Omental fat pad (tissue), 4 donors: ENCODE results near the gene GUCA1A. TPM values are rescaled to one million over a fixed set of nuclear protein-coding genes. Genes with fewer than 3 reads are reported as not detected.
"Not testable (repeated sequence)": the region's sequence is repeated elsewhere in the genome, so short reads cannot be mapped to it uniquely, and the experiment has no call there.

Experiments
- ATAC-seq: fragments of 150-250 bp; one replicate; pipeline ENCODE4 v1.9.1; 2016; ENCODE audit warnings: mild to moderate bottlenecking, moderate library complexity; ENCODE audit not compliant: low FRiP score
- DNase-seq: peaks from one replicate; pipeline ENCODE4 v3.0.0-alpha.2; 2019; ENCODE audit warnings: low spot score
- total RNA-seq, 4 donors: library from RNA; depleted of rRNA; stranded (reverse); fragments of >200 nt; gene quantifications; one replicate each; pipeline ENCODE4 v1.1.0, GENCODE V29; 2016
- TF ChIP-seq, protein P1 (sequence below), 3 donors: fragments of 450-650 bp; IDR thresholded peaks; one replicate each; pipeline ENCODE4 v1.5.1; 2016 to 2017; ENCODE audit warnings: antibody characterized with exemption in 3 of 3, mild to moderate bottlenecking in 3 of 3, moderate library complexity in 2 of 3

The GUCA1A gene
- total RNA-seq, 4 donors from 2014 or later, result not detected

DNA sequence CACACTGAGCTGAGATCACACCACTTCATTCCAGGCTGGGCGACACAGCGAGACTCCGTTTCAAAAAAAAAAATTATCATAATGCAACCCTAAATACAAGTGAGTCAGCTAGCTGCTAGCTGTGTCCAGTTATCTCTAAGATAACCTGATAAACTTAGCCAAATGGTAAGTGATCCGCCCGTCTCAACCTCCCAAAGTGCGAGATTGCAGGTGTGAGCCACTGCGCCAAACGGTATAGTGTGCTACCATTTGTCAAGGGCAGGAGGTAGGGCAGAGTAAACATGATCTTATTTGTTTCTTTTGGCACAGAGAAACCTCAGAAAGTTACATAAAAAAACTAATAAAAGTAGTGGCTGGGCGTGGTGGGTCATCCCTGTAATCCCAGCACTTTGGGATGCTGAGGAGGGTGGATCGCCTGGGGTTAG lies 26.0 kb upstream of the GUCA1A start:
- DNase-seq (no peak), ATAC-seq (no peak)
- TF ChIP-seq, protein P1, sequence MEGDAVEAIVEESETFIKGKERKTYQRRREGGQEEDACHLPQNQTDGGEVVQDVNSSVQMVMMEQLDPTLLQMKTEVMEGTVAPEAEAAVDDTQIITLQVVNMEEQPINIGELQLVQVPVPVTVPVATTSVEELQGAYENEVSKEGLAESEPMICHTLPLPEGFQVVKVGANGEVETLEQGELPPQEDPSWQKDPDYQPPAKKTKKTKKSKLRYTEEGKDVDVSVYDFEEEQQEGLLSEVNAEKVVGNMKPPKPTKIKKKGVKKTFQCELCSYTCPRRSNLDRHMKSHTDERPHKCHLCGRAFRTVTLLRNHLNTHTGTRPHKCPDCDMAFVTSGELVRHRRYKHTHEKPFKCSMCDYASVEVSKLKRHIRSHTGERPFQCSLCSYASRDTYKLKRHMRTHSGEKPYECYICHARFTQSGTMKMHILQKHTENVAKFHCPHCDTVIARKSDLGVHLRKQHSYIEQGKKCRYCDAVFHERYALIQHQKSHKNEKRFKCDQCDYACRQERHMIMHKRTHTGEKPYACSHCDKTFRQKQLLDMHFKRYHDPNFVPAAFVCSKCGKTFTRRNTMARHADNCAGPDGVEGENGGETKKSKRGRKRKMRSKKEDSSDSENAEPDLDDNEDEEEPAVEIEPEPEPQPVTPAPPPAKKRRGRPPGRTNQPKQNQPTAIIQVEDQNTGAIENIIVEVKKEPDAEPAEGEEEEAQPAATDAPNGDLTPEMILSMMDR (IDR thresholded peaks at IDR 0.05), result no peak

DNA sequence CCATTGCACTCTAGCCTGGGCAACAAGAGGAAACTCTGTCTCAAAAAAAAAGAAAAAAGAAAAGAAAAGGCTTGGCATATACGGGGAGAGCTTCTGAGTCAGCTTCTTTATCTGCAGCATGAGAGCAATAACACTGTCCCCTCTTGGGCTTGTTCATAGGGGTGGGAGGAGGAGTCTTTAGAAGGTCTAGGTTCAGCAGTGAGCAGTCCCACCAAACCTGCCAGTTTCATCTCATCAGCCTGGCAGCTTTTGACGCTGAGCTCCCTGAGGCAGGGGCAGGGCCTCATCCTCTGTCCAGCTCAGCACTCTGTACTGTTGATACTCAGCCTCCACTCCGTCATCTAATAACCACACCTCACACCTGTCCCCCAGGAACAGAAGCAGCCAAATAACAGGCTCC lies 25.1 kb upstream of the GUCA1A start:
- TF ChIP-seq, protein P1 (IDR thresholded peaks at IDR 0.05), result no peak
- DNase-seq, result no peak
- peak; percentile 86 for ATAC-seq

DNA sequence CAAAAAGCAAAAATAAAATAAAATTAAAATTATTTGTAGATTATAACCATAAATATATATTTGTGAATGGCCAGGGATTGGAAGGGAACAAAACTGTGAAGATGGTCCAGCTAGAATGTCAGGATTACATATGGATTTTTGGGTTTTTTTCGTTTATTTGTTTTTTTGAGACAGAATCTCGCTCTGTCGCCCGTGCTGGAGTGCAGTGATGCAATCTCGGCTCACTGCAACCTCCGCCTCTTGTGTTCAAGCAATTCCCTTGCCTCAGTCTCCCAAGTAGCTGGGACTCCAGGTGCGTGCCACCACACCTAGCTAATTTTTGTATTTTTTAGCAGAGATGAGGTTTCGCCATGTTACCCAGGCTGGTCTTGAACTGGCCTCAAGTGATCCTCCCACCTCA lies 22.9 kb upstream of the GUCA1A start:
- ATAC-seq, result no peak
- DNase-seq, result no peak
- TF ChIP-seq, protein P1 (IDR thresholded peaks at IDR 0.05), result no peak

DNA sequence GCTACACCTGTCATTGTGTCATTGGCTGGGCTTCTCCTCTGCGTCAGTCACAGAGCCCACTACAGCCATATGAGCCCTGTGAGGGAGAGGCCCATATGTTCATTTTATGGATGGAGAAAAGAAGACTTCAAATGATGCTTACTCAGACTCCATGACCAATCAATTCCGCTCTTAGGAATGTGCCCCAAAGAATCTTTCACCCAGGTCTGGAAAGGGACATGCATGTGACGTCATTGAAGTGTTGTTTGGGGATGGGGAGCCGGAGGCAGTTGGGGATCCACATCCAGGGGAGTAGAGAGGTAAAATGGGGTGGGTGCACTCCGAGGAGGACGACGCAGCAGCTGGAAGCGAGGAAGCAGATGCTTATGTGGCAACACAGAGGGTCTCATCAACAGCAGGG lies 21.1 kb upstream of the GUCA1A start:
- DNase-seq (no peak), ATAC-seq (no peak)
- TF ChIP-seq, protein P1 (IDR thresholded peaks at IDR 0.05), result no peak

DNA sequence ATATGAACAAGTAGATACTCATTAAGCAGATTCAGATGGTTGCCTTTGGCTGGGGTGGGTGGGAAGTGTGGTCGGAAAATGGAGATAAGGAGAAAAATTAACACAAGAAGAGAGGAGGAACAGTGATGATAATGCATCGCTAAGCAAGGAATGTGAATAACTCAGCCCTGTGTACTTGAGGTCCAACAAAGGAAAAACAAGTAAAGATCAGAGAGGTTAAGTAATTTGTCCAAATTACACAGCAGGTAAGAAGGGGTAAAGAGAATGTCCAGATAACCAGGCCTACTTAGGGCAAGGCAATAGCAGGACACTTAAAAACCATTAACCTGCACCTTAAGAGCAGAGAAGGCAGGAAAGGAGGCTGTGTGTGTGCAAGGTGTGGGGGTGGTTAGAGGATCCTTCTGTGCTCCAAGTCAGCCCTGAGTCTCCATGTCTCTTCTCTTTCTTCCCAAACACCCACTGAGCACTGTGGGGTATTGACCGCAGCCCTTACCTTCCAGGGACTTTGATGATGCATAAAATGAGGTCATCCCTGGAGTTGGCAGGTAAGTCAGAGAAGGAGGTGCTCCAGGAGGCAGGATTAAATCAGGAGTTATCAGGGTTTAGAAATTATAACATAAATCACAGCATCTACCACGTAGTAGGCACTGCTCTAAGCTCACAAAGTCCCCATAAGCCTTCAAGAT lies 20.5 kb upstream of the GUCA1A start:
- DNase-seq, ATAC-seq: not testable (repeated sequence)

DNA sequence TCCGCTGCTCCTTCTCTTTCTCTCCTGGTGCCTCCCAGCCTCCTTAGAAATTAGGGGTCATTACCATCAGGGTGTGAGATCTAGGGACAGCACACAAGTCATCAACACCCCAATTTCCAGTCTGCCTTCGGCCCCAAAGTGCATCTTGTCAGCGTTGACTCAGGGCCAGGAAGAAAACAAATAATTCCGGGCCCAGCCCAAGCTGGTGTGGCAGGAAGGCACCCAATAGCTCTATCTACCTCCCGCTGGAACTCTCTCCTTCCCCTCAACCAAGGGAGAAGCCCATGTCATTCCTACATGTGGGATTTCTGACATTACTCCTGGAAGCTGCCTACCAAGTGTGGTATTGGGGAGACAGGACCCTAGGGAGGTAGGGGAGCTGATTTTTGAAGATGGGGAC lies 19.2 kb upstream of the GUCA1A start:
- DNase-seq (no peak), ATAC-seq (no peak)
- TF ChIP-seq, protein P1 (IDR thresholded peaks at IDR 0.05), result no peak

DNA sequence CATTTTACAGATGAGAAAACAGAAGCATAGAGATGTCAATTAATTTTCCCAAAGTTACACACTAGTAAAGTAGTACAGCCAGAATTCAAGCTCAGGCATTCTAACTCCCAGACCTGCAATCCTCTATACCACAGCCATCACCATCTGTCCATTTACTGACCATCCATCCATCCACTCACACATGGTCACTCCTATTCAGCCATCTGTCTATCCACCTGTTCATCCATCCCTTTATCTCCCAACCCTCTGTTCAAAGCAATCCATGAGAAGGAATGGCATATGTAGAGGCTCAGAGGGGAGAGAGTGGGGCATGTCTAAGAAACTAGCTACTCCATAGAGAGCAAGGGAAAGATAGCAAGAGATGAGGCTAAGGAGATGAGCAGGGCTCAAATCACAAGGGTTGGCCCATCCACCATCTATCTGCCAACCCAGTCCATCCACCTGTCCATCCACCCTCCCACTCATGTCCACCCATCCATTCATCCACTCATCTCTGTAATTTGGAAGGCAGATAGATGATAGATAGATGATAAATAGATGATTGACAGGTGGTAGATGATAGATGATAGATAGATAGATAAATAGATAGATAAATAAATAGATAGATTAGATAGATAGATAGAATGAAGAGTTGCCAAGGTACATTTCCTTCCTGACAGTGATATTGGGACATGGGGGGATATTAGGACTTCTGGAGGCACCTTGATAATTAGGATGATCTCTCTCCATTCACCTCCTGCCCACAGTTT lies 18.5 kb upstream of the GUCA1A start:
- TF ChIP-seq, protein P1 (IDR thresholded peaks at IDR 0.05), result no peak
- no peak for ATAC-seq
- DNase-seq, result no peak
